Measurements from ENCODE around the gene DENND4A.
"Not testable (repeated sequence)": the region's sequence is repeated elsewhere in the genome, so short reads cannot be mapped to it uniquely, and the experiment has no call there.

DENND4A gene

DNA sequence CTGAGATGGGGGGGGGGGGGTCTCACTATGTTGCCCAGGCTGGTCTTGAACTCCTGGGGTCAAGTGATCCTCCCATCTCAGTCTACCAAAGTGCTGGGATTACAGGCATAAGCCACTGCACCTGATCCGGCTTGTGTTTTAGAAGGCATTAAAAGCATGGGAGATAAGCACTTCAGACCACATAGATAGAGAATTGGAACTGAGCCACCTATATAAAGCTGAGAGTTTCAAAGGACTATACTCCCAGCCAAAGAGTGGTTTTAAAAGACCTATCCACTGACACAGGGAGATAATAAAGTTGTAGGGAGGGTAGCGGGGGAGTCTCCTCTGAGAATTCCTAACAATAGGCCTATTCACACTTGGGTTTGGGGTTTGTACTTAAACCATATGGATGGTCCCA lies 34.8 kb downstream of the DENND4A start:
- DNase-seq (ENCODE audit: low read depth, low spot score), result no peak

DNA sequence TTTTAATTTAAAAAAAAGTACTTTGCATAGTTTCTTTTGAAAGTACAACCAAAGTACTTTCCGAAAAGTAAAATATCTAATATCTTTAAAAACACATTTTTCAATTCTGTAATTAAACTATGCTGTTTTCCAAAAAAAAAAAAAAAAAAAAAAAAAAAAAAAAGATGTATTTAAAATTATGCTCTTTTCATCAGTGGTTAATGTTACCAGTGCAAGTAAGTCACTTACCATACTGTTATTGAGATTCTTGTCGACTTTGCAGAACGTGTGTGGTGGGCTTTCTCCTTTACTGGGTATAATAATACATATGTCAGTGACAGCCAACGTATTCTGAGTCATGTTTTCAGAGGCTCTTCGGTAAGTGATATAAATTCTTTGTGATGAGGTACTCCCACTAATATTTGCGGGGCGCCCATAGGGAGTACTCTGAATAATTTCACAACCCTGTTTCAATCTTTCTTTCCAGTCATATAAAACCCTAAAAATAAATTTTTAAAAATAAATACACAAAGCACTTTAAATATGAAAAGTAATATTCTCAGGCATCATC lies 39.9 kb downstream of the DENND4A start:
- no peak for DNase-seq (ENCODE audit: low read depth, low spot score)

DNA sequence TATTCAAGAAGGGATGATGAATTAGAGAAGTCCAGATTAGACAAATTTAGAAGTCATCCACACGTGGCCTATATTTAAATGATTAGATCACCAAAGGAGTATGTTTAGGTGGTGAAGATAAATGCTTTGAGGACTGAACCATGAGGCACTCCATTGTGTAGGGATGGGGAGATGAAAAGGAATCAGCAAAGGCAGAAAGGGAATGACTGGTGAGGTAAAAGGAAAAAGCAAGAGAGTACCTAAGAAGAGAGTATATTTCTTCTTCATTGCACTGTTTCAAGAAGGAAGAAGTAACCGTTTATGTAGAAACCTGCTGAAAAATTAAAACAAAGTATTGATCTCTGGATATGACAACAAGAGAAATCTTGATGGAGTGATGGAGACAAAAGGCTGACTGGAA lies 40.7 kb downstream of the DENND4A start:
- DNase-seq (ENCODE audit: low read depth, low spot score), result no peak

DNA sequence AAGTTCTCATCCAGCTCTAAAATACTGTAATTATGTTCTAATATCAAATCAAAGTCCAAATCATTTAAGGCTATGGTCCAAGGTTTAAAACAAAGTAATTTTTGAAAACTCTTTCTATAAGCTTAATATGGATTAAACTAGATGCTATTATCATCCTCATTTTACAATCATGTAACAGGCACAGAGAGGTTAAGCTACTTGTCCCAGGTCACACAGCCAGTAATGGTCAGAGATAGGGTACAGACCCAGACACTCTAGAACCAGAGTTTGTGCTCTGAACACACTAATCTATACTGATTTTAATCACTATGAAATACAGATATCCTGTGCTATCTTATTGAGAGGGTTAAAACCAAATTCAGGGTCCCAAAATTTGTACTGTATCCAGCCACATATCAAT lies 44.8 kb downstream of the DENND4A start:
- DNase-seq (ENCODE audit: low read depth, low spot score), result no peak

DNA sequence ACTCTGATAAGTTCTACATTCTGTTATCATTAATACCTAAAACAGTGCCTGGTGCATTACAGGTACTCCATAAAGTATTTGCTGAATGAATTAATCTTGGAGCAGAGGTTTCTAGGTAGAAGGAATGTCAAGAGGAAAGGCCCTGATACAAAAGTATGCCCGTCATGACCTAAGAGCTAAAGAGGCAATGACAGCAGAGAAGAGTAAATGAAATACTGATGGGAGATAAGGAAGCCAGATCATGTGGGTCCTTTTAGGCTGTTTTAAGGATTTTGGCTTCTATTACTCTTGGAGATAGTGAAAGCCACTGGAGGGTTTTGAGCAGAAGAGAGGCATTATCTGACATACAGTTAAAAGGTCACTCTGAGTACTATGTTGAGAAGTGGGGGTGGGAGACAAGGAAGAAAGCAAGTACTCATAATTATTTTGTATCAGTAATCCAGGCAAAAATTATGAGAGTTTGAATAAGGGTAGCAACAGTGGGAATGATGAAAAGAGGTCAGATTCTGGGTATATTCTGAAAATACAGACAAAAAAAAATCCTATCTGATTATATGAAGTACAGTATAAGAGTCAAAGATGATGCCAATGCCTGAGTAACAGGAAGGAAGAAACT lies 48.3 kb downstream of the DENND4A start:
- DNase-seq (ENCODE audit: low read depth, low spot score), result no peak

DNA sequence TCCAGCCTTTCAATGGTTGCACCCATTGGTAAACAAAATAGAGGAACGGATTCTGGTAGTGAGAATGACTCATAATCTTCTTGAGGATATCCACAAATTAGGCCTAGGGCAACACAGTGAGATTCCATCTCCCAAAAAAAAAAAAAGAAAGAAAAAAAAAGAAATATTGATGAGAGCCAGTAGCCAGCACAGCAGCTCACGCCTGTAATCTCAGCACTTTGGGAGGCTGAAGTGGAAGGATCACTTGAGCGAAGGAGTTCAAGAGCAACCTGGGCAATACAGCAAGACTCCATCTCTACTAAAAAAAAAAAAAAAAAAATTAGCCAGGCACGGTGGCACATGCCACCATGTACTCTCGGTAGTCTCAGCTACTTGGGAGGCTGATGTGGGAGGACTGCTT lies 51.9 kb downstream of the DENND4A start:
- DNase-seq (ENCODE audit: low read depth, low spot score), result no peak

DNA sequence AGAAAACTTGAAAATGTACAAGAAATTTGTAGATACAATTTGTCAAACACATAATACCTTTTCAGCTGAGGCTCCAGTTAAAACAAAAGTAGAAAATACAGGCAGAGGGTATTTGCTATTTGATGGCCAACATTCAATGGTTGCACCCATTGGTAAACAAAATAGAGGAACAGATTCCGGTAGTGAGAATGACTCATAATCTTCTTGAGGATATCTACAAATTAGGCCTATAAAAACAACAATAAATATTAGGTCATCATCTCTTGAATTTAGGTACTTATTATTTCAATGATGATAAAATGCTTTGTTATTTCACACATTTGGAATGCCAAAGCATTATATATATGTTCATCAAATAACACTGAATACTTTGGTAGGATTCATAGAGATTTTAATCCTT lies 53.4 kb downstream of the DENND4A start:
- DNase-seq (ENCODE audit: low read depth, low spot score), result no peak

DNA sequence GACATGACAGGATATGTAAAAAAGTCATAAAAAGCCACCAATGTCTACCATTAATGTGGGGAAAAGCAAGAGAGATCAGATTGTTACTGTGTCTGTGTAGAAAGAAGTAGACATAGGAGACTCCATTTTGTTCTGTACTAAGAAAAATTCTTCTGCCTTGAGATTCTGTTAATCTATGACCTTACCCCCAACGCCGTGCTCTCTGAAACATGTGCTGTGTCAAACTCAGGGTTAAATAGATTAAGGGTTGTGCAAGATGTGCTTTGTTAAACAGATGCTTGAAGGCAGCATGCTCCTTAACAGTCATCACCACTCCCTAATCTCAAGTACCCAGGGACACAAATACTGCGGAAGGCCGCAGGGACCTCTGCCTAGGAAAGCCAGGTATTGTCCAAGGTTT lies 58.5 kb downstream of the DENND4A start:
- DNase-seq (ENCODE audit: low read depth, low spot score), result not testable (repeated sequence)

DNA sequence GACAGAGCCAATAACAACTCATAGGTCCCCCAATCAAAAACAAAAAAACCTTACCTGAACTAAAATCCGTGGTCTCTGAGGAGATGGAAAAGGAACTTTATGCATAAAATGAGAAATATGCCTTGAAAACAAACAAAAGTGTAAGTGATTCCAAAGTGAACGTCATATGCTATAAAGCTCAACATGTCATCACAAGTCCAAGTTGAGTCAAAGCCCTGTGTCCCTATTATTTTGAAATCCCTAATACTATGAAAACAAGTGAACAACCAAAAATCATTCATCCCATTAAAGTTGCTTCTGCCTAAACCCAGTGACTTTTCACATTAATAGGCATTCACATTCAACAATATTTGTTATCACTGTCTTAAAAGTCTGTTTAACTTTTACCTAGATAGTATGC lies 59.4 kb downstream of the DENND4A start:
- DNase-seq (ENCODE audit: low read depth, low spot score), result no peak

DNA sequence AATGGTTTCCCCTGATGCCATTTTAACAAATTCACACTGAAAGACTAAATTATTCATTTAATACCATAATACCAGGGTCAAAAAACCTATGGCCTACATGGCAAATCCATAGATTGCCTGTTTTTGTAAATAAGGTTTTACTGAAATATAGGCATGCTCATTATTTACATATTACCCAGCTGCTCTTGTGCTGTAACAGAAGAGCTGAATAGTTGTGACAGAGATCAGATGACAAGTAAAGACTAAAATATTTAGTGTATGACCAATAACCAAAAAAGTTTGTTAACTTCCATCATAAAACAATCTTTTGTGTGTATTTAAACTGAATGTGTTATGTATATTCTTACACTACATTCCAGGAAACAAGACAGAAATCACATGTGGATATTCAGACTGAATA lies 60.2 kb downstream of the DENND4A start:
- DNase-seq (ENCODE audit: low read depth, low spot score), result no peak

DNA sequence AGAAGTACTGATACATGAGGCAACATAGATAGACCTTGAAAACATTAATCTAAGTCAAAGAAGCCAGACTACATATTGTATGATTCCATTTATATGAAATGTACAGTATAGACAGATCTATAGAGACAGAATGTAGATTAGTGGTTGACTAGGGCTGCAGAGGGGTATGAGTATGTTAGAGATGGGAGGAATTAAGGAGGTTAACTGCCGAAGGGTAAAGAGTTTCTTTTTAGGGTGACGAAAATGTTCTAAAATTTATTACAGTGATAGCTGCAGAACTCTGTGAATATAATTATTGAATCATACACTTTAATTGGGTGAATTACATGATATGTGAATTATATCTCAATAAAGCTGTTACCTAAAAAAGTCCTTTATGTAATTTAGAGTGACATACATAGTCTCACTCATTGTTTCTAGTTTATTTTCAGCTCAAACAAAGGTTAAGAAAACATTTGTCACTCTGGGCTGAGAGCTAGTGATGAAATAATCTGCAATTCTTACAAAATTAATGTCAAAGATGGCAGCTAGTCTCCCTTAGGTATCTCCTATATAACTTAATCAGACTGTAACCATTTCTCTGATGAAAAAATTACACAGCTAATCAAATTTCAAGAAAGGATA lies 61.4 kb downstream of the DENND4A start:
- no peak for DNase-seq (ENCODE audit: low read depth, low spot score)

DNA sequence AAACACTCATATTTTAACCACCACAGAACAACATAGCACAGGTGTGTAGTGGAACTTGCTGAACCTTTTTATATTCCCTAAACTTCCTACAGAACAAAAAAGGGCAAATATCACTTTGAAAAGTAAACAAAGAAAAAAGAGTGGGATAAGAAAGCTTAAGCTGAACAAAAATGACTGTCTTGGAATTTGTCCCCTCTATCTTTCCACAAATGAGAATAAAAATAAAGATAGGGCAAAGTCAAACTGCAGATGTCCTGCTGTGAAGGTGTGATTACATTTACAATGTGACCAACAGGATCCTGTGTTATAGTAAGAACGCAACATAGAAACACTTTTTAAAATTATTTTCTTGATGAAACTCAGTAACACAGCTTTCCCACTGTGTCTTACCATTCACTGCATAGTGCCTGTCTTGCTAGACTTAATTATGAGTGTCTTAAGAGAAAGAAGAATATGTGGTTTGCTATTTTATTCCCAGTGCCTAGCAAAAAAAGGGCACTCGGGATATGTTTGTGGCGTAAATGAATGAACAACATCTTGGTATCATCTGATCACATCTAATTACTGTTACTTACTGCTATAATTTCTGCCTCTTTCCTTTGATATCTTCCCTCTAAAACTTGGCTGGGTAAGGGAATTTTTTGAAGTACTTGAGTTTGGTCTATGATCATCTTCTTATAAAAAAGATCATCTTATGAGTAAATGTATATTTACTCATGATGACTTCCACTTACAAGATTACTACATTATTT lies 67.5 kb downstream of the DENND4A start:
- DNase-seq (ENCODE audit: low read depth, low spot score), result no peak

DNA sequence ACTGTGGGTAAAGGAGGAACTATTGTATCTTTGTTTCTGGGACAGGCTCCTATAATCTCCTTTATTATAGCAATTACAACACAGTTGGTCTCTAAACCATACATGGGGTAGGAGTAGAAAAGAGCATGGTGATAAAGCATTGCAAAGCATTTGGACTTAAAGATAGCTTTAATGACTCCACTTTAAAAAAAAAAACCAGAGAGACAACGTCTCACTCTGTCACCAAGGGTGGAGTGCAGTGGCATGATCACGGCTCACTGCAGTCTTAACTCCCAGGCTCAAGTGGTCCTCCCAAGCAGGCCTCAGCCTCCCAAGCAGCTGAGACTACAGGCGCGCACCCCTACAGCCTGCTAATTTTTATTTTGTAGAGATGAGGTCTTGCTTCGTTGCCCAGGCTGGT lies 68.2 kb downstream of the DENND4A start:
- no peak for DNase-seq (ENCODE audit: low read depth, low spot score)

DNA sequence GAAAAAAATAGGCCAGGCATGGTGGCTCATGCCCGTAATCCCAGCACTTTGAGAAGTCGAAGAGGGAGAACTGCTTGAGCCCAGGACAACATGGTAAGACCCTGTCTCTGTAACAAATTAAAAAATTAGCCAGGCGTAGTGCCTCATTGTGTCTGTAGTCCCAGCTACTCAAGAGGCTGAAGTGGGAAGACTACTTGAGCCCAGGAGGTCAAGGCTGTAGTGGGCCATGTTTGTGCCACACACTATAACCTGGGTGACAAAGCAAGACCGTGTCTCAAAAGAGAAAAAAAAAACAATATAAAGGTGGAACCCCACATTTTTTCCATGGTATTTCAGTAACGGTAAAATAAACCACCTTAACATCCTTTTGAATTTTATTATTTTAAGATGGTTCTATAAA lies 69.9 kb downstream of the DENND4A start:
- DNase-seq (ENCODE audit: low read depth, low spot score), result no peak

DNA sequence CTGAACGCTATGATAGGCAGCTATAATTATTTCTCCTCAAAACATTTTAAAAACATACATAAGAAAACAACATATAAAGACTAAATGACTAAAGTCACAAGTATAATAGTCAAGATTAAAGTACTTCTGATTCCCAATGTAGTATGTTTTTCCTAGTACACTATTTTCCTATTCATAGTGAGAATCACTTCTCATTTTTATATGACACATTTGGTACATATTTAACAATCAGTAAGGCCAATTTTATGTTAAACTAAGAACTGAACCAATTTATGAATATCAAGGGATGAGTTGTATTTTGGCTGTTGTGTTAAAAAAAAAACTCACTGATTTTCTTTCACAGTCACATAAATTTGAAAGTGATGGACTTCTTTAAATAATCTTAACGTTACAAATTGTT lies 79.7 kb downstream of the DENND4A start:
- DNase-seq (ENCODE audit: low read depth, low spot score), result no peak

DNA sequence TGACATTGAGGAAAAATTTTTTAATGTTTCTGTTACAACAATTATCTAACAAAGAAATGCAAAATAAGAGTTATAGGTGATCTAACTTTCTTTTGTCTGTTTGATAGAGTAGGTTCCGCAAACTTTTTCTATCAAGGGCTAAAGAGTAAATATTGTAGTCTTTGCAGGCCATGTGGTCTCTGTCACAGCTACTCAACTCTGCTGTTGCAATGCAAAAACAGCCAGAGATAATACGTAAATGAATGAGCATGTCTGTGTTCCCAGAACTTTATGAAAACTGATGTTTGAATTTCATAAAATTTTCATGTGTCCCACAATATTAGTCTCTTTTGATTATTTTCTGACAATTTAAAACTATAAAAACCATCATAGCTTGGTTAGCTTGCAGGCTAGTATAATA lies 97.0 kb downstream of the DENND4A start:
- no peak for DNase-seq (ENCODE audit: low read depth, low spot score)

DNA sequence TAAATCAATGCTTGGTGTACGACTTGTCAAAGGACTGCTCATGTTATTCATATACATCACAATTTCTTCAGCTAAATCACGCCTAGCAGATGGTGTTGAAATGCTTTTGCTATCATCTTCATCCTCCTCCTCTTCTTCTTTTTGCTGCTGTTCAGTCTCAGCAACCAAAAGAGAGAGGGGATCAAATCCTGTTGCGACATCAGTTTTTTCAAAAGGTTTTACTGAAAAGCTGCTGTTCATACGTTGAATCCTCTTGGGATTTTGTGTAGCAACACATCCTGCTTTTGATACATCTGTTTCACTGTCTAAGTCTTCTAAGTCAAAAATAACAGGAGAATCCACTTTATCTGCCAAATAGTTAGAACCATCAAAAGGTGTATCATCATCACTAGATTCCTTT lies 101.3 kb downstream of the DENND4A start:
- no peak for DNase-seq (ENCODE audit: low read depth, low spot score)

DNA sequence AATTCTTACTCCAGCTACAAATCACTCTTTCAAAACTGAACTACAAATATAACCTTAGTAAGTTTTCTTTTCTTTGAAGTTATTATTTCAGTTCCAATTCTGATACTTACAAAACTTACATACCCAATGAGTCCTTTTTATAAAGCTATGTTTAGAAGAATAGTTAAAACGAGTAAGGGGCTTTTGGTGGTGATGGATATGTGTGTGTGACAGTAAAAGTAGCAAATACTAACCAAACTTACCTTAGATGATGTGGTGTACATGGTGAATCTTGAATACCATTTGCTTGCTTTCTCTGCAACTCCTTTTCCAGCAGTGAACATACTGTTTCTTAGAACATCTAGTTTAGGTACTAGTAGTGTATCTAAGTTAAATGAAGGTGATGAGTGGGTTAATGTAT lies 101.9 kb downstream of the DENND4A start:
- DNase-seq (ENCODE audit: low read depth, low spot score), result no peak

DNA sequence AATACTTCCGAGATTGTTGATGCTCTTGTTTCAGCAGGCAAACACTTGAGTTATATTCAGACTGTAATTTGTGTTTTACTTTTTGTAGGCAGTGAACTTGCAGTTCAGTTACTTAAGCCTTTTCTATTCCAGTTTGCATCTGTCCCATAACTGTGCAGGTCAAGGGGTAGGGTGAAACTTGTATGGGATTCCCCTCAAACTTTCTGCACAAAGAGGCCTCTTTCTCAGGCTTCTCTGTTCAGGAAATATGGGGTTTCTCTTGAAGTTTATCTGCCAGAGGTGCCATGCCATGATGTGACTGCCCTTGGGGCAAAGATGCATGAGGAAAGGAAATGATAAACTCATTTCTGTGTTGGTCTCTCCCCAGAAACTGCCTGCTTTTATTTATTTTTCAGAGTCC lies 103.6 kb downstream of the DENND4A start:
- DNase-seq (ENCODE audit: low read depth, low spot score), result no peak

DNA sequence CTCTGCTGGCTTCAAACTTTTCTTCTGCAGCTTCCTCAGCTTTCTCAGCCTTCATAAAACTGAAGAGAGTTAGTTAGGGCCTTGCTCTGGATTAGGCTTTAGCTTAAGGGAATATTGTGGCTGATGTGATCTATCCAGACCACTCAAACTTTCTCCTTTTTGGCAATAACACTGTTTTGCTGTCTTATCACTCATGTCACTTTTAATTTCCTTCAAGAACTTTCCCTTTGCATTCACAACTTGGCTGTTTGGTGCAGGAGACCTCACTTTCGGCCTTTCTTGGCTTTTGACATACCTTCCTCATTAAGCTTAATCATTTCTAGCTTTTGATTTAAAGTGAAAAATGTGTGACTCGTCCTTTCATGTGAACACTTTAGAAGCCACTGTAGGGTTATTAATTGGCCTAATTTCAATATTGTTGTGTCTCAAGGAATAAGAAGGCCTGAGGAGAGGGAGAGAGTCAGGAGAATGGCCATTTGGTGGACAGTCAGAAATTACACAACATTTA lies 109.6 kb downstream of the DENND4A start:
- DNase-seq (ENCODE audit: low read depth, low spot score), result no peak

DNA sequence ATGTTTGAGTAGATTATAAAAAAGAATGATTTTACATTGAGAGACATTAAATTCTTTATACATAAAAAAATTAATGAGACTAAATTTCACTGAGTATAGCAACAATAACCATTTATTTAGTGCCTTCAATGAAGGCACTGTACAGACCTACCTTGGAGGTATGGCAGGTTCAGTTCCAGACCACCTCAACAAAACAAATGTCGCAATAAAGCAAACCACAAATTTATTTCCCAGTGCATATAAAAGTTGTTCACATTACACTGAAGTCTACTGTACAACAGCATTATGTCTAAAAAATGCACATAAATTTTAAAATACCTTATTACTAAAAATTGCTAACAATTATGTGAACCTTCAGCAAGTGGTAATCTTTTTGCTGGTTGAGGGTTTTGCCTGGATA lies 111.5 kb downstream of the DENND4A start:
- no peak for DNase-seq (ENCODE audit: low read depth, low spot score)

DNA sequence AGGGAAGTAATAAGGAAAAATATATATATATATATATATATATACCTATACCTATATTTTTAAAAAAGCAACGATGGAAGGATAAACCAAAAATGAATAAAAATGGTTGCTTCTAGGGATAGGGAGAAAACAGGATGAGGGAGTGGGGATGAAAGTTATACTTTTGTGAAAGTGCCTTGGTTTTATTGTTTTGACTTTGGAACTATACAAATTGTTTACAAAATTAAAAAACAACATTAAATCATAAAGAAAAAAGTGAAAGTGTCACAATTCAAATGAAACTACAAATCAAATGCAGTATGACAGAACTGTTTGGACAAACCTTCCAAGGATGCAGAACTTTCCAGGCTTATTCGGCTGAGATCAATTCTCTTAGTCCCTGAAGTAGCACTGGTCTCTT lies 116.0 kb downstream of the DENND4A start:
- DNase-seq (ENCODE audit: low read depth, low spot score), result no peak

DNA sequence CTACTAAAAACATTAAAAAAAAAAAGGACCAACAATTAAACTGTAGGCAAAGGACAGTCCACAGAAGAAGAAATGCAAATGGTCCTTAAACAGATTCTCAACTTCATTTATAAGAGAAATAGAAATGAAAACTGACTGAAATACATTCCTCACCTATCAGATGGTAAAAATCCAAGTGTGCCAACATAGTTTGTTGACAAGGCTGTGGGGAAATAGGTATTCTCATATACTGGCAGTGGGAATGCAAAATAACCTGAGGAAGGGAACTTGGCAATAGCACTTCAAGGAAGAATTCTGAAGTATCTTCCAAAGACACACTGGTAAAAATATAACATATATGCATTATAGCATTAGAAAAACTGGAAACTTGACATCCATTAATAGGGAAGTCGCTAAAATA lies 116.5 kb downstream of the DENND4A start:
- DNase-seq (ENCODE audit: low read depth, low spot score), result no peak
